ENCODE measurements around the gene IKZF2. TPM values are rescaled to one million over a fixed set of nuclear protein-coding genes. Genes with fewer than 3 reads are reported as not detected.

Gene IKZF2
- total and polyA plus RNA-seq, 2 experiments from 2014 or later = 2.6 to 10.1 TPM

DNA sequence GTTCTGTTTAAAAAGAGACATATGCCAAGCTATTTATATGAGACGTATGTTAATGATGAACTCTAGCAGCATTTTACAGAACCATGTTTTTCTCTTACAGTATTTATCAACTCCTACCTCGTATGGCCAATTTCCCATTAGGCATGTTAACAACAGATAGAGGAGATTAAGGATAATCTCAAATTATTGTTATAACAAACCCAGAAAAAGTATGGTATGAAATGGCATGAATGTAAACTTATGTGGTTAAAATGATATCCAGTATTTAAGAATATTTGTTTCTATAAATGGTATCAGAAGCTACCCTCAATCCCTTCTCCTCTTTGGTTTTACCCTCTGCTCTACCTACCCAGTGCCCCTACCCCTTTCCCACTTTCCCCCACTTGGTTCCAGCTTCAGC, 132.0 kb downstream of the IKZF2 start:
- DNase-seq (ENCODE audit: low spot score) (no peak), ATAC-seq (no peak)
- TF ChIP-seq EZH2 (IDR thresholded peaks at IDR 0.05; ENCODE audit: low read depth, unreplicated experiment) (no peak), EZH2phosphoT487 (IDR thresholded peaks at IDR 0.05; ENCODE audit: unreplicated experiment) (no peak), JUNB (IDR thresholded peaks at IDR 0.05; ENCODE audit: unreplicated experiment) (no peak), NANOG (IDR thresholded peaks at IDR 0.05; ENCODE audit: borderline replicate concordance) (no peak), ZNF114 (CRISPR knock-in tag; IDR thresholded peaks at IDR 0.05) (no peak), ZNF331 (CRISPR knock-in tag; IDR thresholded peaks at IDR 0.05; ENCODE audit: low read depth) (no peak)
- TF ChIP-seq, protein P1, sequence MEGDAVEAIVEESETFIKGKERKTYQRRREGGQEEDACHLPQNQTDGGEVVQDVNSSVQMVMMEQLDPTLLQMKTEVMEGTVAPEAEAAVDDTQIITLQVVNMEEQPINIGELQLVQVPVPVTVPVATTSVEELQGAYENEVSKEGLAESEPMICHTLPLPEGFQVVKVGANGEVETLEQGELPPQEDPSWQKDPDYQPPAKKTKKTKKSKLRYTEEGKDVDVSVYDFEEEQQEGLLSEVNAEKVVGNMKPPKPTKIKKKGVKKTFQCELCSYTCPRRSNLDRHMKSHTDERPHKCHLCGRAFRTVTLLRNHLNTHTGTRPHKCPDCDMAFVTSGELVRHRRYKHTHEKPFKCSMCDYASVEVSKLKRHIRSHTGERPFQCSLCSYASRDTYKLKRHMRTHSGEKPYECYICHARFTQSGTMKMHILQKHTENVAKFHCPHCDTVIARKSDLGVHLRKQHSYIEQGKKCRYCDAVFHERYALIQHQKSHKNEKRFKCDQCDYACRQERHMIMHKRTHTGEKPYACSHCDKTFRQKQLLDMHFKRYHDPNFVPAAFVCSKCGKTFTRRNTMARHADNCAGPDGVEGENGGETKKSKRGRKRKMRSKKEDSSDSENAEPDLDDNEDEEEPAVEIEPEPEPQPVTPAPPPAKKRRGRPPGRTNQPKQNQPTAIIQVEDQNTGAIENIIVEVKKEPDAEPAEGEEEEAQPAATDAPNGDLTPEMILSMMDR (conservative IDR thresholded peaks at IDR 0.05; ENCODE audit: low read depth in 2 of 2) = no peak
- TF ChIP-seq, protein P2, sequence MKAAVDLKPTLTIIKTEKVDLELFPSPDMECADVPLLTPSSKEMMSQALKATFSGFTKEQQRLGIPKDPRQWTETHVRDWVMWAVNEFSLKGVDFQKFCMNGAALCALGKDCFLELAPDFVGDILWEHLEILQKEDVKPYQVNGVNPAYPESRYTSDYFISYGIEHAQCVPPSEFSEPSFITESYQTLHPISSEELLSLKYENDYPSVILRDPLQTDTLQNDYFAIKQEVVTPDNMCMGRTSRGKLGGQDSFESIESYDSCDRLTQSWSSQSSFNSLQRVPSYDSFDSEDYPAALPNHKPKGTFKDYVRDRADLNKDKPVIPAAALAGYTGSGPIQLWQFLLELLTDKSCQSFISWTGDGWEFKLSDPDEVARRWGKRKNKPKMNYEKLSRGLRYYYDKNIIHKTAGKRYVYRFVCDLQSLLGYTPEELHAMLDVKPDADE (IDR thresholded peaks at IDR 0.05) = no peak
- H3K4me1 Mint-ChIP-seq = no peaks in the 10 kb centered on the region
- H3K36me3 Mint-ChIP-seq (ENCODE audit: low read depth) = no peaks in the 10 kb centered on the region
- Histone ChIP-seq H3K36me3 (ENCODE audit: insufficient read depth) (no peaks in the 10 kb centered on the region), H3K4me3 (no peak overlapping the region), H3K4me2 (no peak overlapping the region), H3K79me2 (replicated peaks; ENCODE audit: insufficient read depth) (no peaks in the 10 kb centered on the region), H3K4me1 (ENCODE audit: insufficient read depth) (no peaks in the 10 kb centered on the region), H2AFZ (no peak overlapping the region), H3K9me2 (ENCODE audit: insufficient read depth) (no peaks in the 10 kb centered on the region), H4K20me1 (replicated peaks; ENCODE audit: insufficient read depth) (no peaks in the 10 kb centered on the region), H3F3A (replicated peaks; ENCODE audit: low read depth) (no peaks in the 10 kb centered on the region), H3K27me3 (ENCODE audit: insufficient read depth) (no peaks in the 10 kb centered on the region), H3K27ac (ENCODE audit: low read depth) (no peak overlapping the region)
- no peak overlapping the region for H3K27ac Mint-ChIP-seq
- H3K9me3 Mint-ChIP-seq = no peaks in the 10 kb centered on the region
- H3K27me3 Mint-ChIP-seq (ENCODE audit: insufficient read depth, low read depth, poor library complexity) = no peaks in the 10 kb centered on the region
- H3K4me3 Mint-ChIP-seq = no peak overlapping the region

DNA sequence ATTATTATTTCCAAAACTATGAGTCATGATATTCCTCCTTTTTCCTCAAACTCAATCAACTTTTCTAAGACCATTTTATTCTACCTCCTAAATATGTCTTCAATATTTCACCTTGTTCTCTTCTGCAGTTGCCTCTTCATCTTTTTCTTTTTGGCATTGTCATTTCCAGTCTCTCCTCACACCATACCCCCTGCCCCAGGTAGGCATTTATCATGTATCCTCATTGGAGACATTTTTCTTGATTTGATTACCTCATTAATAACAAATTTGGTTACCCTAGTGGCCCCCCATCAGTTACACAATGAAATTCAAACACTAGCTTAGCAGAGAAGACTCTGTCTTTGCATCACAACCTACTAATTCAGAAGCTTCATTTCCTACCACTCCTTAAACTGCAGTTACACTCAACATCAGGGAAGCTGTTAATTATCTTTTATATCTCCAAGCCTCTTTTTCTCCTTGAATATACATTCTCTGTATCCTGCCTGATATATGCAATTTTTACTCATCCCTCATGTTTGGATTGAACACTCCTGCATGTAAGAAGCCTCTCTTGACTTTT, 133.0 kb downstream of the IKZF2 start:
- H3K4me2 ChIP-seq = no peak overlapping the region
- H3K4me1 ChIP-seq (ENCODE audit: insufficient read depth) = no peaks in the 10 kb centered on the region
- Mint-ChIP-seq H3K27ac (no peak overlapping the region), H3K36me3 (ENCODE audit: low read depth) (no peaks in the 10 kb centered on the region), H3K27me3 (ENCODE audit: insufficient read depth, low read depth, poor library complexity) (no peaks in the 10 kb centered on the region), H3K9me3 (no peaks in the 10 kb centered on the region), H3K4me1 (no peaks in the 10 kb centered on the region), H3K4me3 (no peak overlapping the region)
- no peaks in the 10 kb centered on the region for H3K9me2 ChIP-seq (ENCODE audit: insufficient read depth)
- H3K79me2 ChIP-seq (replicated peaks; ENCODE audit: insufficient read depth) = no peaks in the 10 kb centered on the region
- H3K4me3 ChIP-seq = no peak overlapping the region
- ATAC-seq = no peak
- DNase-seq (ENCODE audit: low spot score) = no peak
- no peaks in the 10 kb centered on the region for H4K20me1 ChIP-seq (replicated peaks; ENCODE audit: insufficient read depth)
- no peak overlapping the region for H3K27ac ChIP-seq (ENCODE audit: low read depth)
- no peaks in the 10 kb centered on the region for H3K36me3 ChIP-seq (ENCODE audit: insufficient read depth)
- no peaks in the 10 kb centered on the region for H3K27me3 ChIP-seq (ENCODE audit: insufficient read depth)
- H3F3A ChIP-seq (replicated peaks; ENCODE audit: low read depth) = no peaks in the 10 kb centered on the region
- no peak overlapping the region for H2AFZ ChIP-seq
- TF ChIP-seq, protein P2 (IDR thresholded peaks at IDR 0.05) = no peak
- TF ChIP-seq ZNF114 (CRISPR knock-in tag; IDR thresholded peaks at IDR 0.05) = no peak
- TF ChIP-seq NANOG (IDR thresholded peaks at IDR 0.05; ENCODE audit: borderline replicate concordance) = no peak
- TF ChIP-seq, protein P3, sequence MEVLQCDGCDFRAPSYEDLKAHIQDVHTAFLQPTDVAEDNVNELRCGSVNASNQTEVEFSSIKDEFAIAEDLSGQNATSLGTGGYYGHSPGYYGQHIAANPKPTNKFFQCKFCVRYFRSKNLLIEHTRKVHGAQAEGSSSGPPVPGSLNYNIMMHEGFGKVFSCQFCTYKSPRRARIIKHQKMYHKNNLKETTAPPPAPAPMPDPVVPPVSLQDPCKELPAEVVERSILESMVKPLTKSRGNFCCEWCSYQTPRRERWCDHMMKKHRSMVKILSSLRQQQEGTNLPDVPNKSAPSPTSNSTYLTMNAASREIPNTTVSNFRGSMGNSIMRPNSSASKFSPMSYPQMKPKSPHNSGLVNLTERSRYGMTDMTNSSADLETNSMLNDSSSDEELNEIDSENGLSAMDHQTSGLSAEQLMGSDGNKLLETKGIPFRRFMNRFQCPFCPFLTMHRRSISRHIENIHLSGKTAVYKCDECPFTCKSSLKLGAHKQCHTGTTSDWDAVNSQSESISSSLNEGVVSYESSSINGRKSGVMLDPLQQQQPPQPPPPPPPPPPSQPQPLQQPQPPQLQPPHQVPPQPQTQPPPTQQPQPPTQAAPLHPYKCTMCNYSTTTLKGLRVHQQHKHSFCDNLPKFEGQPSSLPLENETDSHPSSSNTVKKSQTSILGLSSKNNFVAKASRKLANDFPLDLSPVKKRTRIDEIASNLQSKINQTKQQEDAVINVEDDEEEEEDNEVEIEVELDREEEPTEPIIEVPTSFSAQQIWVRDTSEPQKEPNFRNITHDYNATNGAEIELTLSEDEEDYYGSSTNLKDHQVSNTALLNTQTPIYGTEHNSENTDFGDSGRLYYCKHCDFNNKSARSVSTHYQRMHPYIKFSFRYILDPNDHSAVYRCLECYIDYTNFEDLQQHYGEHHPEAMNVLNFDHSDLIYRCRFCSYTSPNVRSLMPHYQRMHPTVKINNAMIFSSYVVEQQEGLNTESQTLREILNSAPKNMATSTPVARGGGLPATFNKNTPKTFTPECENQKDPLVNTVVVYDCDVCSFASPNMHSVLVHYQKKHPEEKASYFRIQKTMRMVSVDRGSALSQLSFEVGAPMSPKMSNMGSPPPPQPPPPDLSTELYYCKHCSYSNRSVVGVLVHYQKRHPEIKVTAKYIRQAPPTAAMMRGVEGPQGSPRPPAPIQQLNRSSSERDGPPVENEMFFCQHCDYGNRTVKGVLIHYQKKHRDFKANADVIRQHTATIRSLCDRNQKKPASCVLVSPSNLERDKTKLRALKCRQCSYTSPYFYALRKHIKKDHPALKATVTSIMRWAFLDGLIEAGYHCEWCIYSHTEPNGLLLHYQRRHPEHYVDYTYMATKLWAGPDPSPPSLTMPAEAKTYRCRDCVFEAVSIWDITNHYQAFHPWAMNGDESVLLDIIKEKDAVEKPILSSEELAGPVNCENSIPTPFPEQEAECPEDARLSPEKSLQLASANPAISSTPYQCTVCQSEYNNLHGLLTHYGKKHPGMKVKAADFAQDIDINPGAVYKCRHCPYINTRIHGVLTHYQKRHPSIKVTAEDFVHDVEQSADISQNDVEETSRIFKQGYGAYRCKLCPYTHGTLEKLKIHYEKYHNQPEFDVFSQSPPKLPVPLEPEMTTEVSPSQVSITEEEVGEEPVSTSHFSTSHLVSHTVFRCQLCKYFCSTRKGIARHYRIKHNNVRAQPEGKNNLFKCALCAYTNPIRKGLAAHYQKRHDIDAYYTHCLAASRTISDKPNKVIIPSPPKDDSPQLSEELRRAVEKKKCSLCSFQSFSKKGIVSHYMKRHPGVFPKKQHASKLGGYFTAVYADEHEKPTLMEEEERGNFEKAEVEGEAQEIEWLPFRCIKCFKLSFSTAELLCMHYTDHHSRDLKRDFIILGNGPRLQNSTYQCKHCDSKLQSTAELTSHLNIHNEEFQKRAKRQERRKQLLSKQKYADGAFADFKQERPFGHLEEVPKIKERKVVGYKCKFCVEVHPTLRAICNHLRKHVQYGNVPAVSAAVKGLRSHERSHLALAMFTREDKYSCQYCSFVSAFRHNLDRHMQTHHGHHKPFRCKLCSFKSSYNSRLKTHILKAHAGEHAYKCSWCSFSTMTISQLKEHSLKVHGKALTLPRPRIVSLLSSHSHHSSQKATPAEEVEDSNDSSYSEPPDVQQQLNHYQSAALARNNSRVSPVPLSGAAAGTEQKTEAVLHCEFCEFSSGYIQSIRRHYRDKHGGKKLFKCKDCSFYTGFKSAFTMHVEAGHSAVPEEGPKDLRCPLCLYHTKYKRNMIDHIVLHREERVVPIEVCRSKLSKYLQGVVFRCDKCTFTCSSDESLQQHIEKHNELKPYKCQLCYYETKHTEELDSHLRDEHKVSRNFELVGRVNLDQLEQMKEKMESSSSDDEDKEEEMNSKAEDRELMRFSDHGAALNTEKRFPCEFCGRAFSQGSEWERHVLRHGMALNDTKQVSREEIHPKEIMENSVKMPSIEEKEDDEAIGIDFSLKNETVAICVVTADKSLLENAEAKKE (CRISPR knock-in tag; IDR thresholded peaks at IDR 0.05) = no peak
- no peak for TF ChIP-seq POLR2AphosphoS5 (IDR thresholded peaks at IDR 0.05; ENCODE audit: low read depth)
